Naive thymus-derived CD8-positive, alpha-beta T cell (primary cell): ENCODE measurements around the gene KIF3A. TPM values are rescaled to one million over a fixed set of nuclear protein-coding genes. Genes with fewer than 3 reads are reported as not detected.
"Not testable (repeated sequence)": the region's sequence is repeated elsewhere in the genome, so short reads cannot be mapped to it uniquely, and the experiment has no call there.

Source experiments
- ATAC-seq, 2 donors: fragments of 150-1000 bp; cut with Tn5 transposase in 1 of 2; sonication (Bioruptor Pico), chemical (Tn5 transposase) in 1 of 2; 1 replicate in 1 of 2; 2 replicates in 1 of 2; pipeline ENCODE4 v1.10.0; 2021; ENCODE audit warnings: mild to moderate bottlenecking in 2 of 2, moderate library complexity in 2 of 2
- POLR2A ChIA-PET: fragments of 350-600 bp; sonication (Branson Sonifier 250); formaldehyde crosslinking; loops from one replicate; lab custom pipeline; 2021; ENCODE audit warnings: antibody characterized with exemption; lab: Charles Lee
- DNase-seq, 10 donors: peaks; one replicate each; pipeline versions ENCODE4 v3.0.0 to v3.0.0-alpha.2; 2020 to 2022
- H3K27ac Mint-ChIP-seq, 10 donors: one replicate each; pipeline ENCODE4 v1.8.0; 2020 to 2022; ENCODE audit warnings: mild to moderate bottlenecking in 10 of 10, mixed read lengths in 10 of 10, moderate library complexity in 4 of 10, inconsistent platforms in 1 of 10
- H3K27me3 Mint-ChIP-seq, 5 donors: one replicate each; pipeline ENCODE4 v1.8.0; 2021 to 2022; ENCODE audit warnings: mixed read lengths in 5 of 5
- H3K36me3 Mint-ChIP-seq, 3 donors: one replicate each; pipeline ENCODE4 v1.8.0; 2020 to 2022; ENCODE audit warnings: mixed read lengths in 3 of 3, mild to moderate bottlenecking in 2 of 3, inconsistent platforms in 1 of 3
- H3K4me1 Mint-ChIP-seq, 4 donors: one replicate each; pipeline ENCODE4 v1.8.0; 2021 to 2022; ENCODE audit warnings: mixed read lengths in 4 of 4
- H3K4me3 Mint-ChIP-seq, 10 donors: one replicate each; pipeline ENCODE4 v1.8.0; 2020 to 2022; ENCODE audit warnings: mild to moderate bottlenecking in 10 of 10, mixed read lengths in 10 of 10, moderate library complexity in 6 of 10, inconsistent platforms in 1 of 10
- H3K9me3 Mint-ChIP-seq, 9 donors: one replicate each; pipeline ENCODE4 v1.8.0; 2020 to 2022; ENCODE audit warnings: mixed read lengths in 9 of 9, mild to moderate bottlenecking in 3 of 9, inconsistent platforms in 1 of 9, moderate library complexity in 1 of 9
- polyA plus RNA-seq, 3 donors: library from polyadenylated mRNA; unstranded; fragments of 300-500 nt; fragmentation: Illumina TruSeq; gene quantifications; one replicate each; pipeline ENCODE4 v1.2.3, GENCODE V29; 2021
- total RNA-seq, 8 experiments: library from RNA in 2 of 8; stranded (reverse) in 2 of 8; gene quantifications; one replicate each; pipeline ENCODE4 v1.2.3 and lab custom pipeline; 2021 to 2026

Gene KIF3A
- total and polyA plus RNA-seq, 5 experiments from 2014 or later, result 8.5 to 16.9 (median 13.5) TPM

DNA sequence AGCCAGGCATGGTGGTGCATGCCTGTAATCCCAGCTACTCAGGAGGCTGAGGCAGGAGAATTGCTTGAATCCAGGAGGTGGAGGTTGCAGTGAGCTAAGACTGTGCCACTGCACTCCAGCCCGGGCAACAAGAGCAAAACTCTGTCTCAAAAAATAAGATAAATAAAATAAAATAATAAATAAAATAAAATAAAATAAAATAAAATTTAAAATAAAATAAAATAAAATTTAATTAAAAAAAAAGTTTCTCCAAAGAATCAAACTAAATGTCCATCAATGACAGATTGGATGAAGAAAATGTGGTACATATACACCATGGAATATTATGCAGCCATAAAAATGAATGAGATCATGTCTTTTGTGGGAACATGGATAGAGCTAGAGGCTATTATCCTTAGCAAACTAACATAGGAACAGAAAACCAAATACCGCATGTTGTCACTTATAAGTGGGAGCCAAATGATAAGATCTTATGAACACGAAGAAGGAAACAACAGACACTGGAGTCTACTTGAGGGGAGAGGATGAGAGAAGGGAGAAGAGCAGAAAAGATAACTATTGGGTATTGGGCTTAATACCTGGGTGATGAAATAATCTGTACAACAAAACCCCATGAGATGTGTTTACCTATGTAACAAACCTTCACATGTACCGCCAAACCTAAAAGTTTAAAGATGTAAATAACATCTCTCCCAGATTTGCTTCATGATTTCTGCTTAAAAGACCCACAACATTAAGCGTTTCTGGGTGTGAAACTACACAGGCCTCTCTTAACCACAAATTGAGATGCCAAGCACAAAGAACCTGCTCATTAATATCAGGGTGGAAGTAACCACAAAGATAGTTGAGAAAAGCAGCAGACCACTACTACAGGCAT lies 45.4 kb downstream of the KIF3A start:
- H3K36me3 Mint-ChIP-seq, result peaks cover 0 to 18% (median 16%) of the 10 kb centered on the region in 3 donors
- ATAC-seq, H3K27me3 Mint-ChIP-seq, POLR2A ChIA-PET, DNase-seq, H3K4me3 Mint-ChIP-seq, H3K9me3 Mint-ChIP-seq: not testable (repeated sequence)
- peak overlapping the region in 5 of 10 donors; percentile 3 to 61 (median 18) for H3K27ac Mint-ChIP-seq
- H3K4me1 Mint-ChIP-seq, result peaks cover 4 to 26% (median 20%) of the 10 kb centered on the region in 4 donors

DNA sequence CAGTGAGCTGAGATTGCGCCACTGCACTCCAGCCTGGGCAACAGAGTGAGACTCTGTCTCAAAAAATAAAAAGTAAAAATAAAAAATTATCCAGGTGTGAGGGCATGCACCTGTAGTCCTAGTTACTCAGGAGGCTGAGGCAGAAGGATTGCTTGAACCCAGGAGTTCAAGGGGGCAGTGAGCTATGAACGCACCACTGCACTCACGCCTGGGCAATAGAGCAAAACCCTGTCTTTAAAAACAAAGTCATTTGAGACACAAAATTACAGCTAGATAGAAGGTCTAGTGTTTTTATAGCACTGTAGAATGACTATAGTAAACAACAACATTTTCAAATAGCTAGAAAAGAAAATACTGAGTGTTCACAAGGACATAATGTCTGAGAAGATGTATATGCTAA lies 47.2 kb downstream of the KIF3A start:
- ATAC-seq (no peak), DNase-seq (no peak)
- POLR2A ChIA-PET, result no interaction called here
- Mint-ChIP-seq H3K27me3 (no peaks in the 10 kb centered on the region), H3K27ac (no peak overlapping the region), H3K4me3 (no peak overlapping the region), H3K36me3 (peaks cover 0 to 8% (median 6%) of the 10 kb centered on the region in 3 donors), H3K4me1 (peaks cover 5 to 31% (median 22%) of the 10 kb centered on the region in 4 donors), H3K9me3 (no peaks in the 10 kb centered on the region)

DNA sequence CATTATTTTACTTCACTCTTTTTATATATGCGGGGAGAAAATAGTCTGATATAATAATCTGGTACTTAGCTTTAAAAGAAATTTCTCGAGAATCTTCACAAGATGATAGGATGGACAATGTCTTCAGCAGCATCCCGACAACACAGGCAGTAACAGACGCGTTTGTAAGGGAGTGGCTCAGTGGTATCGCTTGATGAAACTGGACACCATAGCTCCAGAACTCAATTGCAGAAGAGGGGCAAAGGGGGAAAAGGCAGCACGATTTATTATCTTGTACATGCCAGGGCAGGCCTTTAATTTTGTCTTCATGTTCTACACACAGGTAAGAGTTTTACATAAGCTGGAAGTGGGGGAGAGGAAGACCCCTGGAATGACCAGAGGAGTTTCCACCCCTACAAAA lies 47.8 kb downstream of the KIF3A start:
- no peak for ATAC-seq
- Mint-ChIP-seq H3K27me3 (no peaks in the 10 kb centered on the region), H3K4me3 (no peak overlapping the region), H3K9me3 (no peaks in the 10 kb centered on the region), H3K27ac (peak overlapping the region in 1 of 10 donors; percentile 33), H3K4me1 (peaks cover 7 to 34% (median 23%) of the 10 kb centered on the region in 4 donors), H3K36me3 (peaks cover 0 to 8% (median 6%) of the 10 kb centered on the region in 3 donors)
- no peak for DNase-seq
- POLR2A ChIA-PET, result no interaction called here

DNA sequence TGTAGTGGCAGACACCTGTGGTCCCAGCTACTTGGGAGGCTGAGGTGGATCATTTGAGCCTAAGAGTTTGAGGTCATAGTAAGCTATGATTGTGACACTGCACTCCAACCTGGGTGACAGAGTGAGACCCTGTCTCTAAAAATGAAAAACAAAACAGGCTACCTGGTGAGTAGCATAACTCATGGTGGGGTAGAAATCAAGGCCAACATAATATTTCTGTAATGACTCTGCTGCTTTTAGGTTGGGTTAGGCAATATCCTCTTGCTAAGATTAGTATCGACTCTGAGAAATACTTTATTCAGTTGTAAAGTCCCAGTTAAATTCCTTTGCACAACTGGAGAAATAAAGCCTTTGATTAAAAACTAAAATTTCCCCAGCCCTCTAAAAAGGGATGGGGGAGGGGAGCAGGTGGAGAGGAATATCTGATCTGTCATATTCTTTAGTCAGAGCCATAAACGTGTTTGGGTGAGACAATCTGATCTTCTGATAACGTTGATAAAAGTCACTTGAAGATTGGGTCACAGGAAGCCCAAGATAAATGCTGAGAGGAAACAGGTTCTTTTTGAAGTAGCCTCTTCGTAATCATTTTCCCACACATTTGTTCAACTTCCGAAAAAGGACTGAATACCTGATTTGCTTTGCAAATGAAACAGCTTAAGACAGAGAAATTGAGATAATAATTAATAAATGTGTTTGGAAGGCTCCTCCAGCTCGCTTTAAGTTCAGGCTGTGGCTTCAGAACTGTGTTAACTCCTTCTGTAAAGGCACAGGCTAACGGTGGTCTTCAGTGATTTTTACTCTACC lies 48.6 kb downstream of the KIF3A start:
- H3K4me1 Mint-ChIP-seq, result peaks cover 7 to 34% (median 23%) of the 10 kb centered on the region in 4 donors
- no peak for ATAC-seq
- peak overlapping the region in 5 of 10 donors; percentile 13 to 39 (median 28) for H3K4me3 Mint-ChIP-seq
- peak overlapping the region in 7 of 10 donors; percentile 3 to 68 (median 33) for H3K27ac Mint-ChIP-seq
- H3K36me3 Mint-ChIP-seq, result peaks cover 0 to 8% (median 6%) of the 10 kb centered on the region in 3 donors
- no peaks in the 10 kb centered on the region for H3K9me3 Mint-ChIP-seq
- DNase-seq, result peak in 2 of 10 donors; percentile 1 to 2
- POLR2A ChIA-PET, result no interaction called here
- no peaks in the 10 kb centered on the region for H3K27me3 Mint-ChIP-seq

DNA sequence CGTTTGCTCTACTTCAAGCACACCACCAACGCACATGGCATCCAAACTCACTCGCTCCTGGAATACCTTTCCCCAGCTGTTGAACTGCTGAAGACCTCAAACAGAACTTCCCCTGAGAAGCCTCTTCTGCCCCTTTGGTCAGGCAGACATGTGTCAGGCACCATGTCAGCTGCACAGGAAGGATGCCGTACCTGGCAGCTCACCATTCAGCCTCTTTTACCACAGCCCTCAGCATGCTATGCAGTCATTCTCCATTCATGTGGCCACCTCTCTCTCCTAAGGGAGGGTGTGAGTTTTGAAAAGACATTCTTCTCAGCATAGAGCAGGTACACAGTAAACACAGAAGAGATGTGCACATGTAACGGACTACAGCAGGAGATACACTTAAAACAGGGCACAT lies 49.4 kb downstream of the KIF3A start:
- Mint-ChIP-seq H3K27ac (peak overlapping the region; percentile 3 to 79 (median 60)), H3K4me3 (peak overlapping the region in 8 of 10 donors; percentile 0 to 54 (median 11)), H3K4me1 (peaks cover 7 to 34% (median 23%) of the 10 kb centered on the region in 4 donors), H3K36me3 (peaks cover 0 to 6% (median 5%) of the 10 kb centered on the region in 3 donors), H3K27me3 (no peaks in the 10 kb centered on the region), H3K9me3 (no peaks in the 10 kb centered on the region)
- POLR2A ChIA-PET, result no interaction called here
- DNase-seq (peak in 9 of 10 donors; percentile 24 to 82 (median 67)), ATAC-seq (peak; percentile 99)

DNA sequence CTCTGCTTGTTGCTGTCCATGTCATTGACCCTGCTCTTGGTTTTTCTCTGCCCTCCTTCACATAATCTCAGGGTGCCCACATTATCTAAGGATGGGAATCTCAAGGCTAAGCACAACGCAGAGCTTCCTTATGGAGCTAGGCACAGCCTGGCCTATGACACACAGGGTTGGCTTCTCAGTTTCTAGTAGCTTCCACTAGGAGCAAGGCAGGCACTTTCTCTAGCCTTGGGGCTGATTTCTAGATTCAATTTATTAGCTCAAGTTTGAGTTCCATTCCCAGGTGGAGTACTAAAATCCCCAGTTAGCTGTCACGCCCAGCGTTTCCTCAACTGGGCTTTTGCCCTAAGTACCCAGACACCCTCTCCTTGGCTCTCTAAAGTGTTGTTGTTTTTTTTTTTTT lies 51.2 kb downstream of the KIF3A start:
- Mint-ChIP-seq H3K4me1 (peaks cover 7 to 40% (median 23%) of the 10 kb centered on the region in 4 donors), H3K36me3 (no peaks in the 10 kb centered on the region), H3K27me3 (no peaks in the 10 kb centered on the region), H3K4me3 (no peak overlapping the region), H3K27ac (no peak overlapping the region), H3K9me3 (no peaks in the 10 kb centered on the region)
- POLR2A ChIA-PET, result no interaction called here
- ATAC-seq (no peak), DNase-seq (no peak)

DNA sequence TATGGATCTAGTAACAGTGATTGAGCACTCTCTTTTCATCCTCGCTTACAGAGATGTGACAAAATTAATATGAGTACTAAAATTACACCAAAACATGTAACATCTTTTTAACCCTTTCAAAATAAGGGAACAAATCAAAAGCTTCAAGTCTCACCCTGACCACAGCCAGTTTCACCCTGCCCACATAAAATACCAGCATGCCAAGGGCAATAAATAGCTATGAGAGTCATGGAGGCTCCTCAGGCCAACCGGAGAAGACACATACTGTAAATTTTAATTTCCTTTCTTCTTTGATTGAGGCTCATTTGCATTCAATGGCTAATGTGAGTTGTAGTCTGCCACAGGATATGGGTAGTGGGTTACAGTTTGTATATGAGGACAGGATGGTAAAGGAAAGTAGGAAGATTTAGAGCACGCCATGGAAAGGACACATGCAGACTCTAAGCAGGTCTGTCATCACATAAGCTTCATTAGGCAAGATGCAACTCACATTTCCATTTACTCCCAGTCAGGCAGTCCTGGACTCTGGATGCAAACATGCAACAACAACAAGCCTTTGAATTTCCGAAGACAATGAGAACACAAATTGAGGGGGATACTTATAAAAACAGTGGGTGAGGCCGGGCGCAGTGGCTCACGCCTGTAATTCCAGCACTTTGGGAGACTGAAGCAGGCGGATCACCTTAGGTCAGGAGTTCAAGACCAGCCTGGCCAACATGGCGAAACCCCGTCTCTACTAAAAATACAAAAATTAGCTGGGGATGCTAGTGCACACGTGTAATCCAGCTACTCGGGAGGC lies 52.2 kb downstream of the KIF3A start:
- H3K27me3 Mint-ChIP-seq, result peaks cover 0 to 2% (median 0%) of the 10 kb centered on the region in 5 donors
- no peak overlapping the region for H3K4me3 Mint-ChIP-seq
- no peaks in the 10 kb centered on the region for H3K9me3 Mint-ChIP-seq
- peaks cover 7 to 45% (median 23%) of the 10 kb centered on the region in 4 donors for H3K4me1 Mint-ChIP-seq
- no peak overlapping the region for H3K27ac Mint-ChIP-seq
- H3K36me3 Mint-ChIP-seq, result no peaks in the 10 kb centered on the region
- no peak for DNase-seq
- POLR2A ChIA-PET, result no interaction called here
- no peak for ATAC-seq

DNA sequence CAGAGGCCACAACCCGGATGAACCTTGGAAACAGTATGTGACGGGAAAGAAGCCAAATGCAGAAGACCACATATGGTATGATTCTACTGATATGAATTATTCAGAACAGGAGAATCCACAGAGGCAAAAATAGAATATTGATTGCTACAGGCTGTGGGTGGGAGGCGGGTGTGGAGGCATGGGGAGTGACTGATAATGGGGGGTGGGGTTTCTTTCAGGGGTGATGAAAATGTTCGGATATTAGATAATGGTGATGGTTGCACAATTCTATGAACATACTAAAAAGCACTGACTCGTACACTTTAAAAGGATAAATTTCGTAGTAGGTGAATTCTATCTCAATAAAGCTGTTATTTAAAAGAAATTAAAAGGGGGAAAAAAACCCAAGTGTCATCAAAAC lies 52.9 kb downstream of the KIF3A start:
- no peak overlapping the region for H3K27ac Mint-ChIP-seq
- H3K4me3 Mint-ChIP-seq, result no peak overlapping the region
- no peak for ATAC-seq
- POLR2A ChIA-PET, result no interaction called here
- DNase-seq, result no peak
- peaks cover 7 to 44% (median 23%) of the 10 kb centered on the region in 4 donors for H3K4me1 Mint-ChIP-seq
- H3K27me3 Mint-ChIP-seq, result peaks cover 0 to 2% (median 0%) of the 10 kb centered on the region in 5 donors
- H3K36me3 Mint-ChIP-seq, result no peaks in the 10 kb centered on the region
- H3K9me3 Mint-ChIP-seq, result no peaks in the 10 kb centered on the region

DNA sequence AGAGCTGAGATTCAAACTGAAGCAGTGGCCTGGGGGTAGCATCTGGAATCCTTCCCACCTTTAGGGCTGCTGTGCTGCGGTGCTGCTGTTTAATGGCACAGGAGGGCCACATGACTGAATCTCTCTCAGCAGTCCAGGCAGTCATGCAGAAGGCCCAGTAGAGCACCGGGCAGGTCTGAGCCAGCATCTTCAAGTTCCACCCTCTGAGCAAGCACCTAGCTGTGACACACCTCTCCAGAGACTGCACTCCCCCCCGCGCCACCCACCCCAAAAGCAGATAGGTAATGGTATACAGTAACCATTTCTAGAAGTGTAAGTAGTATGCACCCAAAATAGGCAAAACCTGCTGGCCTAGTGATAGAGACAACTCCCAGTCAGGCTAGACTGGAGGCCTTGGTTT lies 55.4 kb downstream of the KIF3A start:
- DNase-seq (no peak), ATAC-seq (no peak)
- no peak overlapping the region for H3K27ac Mint-ChIP-seq
- H3K27me3 Mint-ChIP-seq, result peaks cover 0 to 2% (median 0%) of the 10 kb centered on the region in 5 donors
- no peak overlapping the region for H3K4me3 Mint-ChIP-seq
- no peaks in the 10 kb centered on the region for H3K9me3 Mint-ChIP-seq
- H3K4me1 Mint-ChIP-seq, result peaks cover 0 to 24% (median 4%) of the 10 kb centered on the region in 4 donors
- POLR2A ChIA-PET, result no interaction called here
- H3K36me3 Mint-ChIP-seq, result no peaks in the 10 kb centered on the region

DNA sequence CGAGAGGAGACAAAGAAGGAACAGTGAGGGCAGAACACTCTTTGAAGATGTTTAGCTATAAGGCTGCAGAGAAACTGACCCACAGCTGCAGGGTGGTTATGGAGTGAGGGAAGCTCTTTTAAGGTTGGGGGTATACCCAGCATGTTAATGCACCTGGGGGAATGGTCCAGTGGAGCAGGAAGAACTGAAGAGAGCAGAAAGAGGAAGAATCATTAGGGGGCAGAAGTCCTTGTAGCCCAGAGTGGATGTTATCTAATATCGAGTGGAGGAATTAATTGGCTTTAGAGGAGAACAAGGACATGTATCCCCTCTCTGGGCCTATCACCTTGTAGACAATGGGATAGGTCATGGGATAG lies 55.9 kb downstream of the KIF3A start:
- no peak overlapping the region for H3K27ac Mint-ChIP-seq
- no peaks in the 10 kb centered on the region for H3K36me3 Mint-ChIP-seq
- POLR2A ChIA-PET, result no interaction called here
- no peaks in the 10 kb centered on the region for H3K9me3 Mint-ChIP-seq
- ATAC-seq (no peak), DNase-seq (no peak)
- peak overlapping the region in 1 of 10 donors; percentile 36 for H3K4me3 Mint-ChIP-seq
- peaks cover 0 to 2% (median 0%) of the 10 kb centered on the region in 5 donors for H3K27me3 Mint-ChIP-seq
- H3K4me1 Mint-ChIP-seq, result peaks cover 0 to 22% (median 4%) of the 10 kb centered on the region in 4 donors

DNA sequence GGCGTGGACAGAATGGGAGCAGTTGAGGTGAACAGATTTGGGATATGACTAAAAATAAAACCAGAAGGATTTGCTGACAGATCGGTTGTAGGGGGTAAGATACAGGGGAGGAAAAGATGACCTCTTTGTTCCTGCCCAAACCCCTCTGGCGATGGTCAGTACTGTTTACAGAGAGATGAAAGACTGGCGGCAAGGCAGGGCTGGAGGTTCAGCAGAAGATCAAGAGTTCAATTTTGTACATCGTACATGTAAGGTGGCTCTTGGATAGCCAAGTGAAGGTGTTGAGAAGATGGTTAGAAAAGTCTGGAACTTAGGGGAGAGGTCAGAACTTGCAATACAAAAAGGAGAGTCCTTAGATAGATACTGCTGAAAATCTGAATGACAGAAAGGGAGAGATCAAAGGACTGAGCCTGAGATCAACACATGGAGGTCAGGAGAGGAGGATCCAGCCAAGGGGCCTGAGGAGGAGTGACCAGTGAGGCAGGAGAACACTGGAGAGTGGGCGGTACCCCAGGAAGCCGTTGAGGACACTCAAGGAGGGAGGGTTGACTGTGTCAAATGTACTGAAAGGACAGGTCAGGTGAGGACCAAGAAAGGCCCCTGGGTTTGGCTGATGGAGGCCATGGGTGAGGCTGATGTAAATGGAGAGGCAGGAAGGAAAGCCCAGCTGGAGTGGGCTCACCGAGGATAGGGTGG lies 56.4 kb downstream of the KIF3A start:
- no peak for DNase-seq
- peak overlapping the region in 1 of 10 donors; percentile 36 for H3K4me3 Mint-ChIP-seq
- H3K4me1 Mint-ChIP-seq, result peaks cover 0 to 23% (median 4%) of the 10 kb centered on the region in 4 donors
- no peak overlapping the region for H3K27ac Mint-ChIP-seq
- H3K27me3 Mint-ChIP-seq, result peaks cover 0 to 2% (median 0%) of the 10 kb centered on the region in 5 donors
- no peak for ATAC-seq
- H3K36me3 Mint-ChIP-seq, result no peaks in the 10 kb centered on the region
- POLR2A ChIA-PET, result interaction anchor here (0.5 kb wide), 1 partner anchor 198 kb away, joined by 3 read pairs; no protein-coding TSS in a partner anchor
- H3K9me3 Mint-ChIP-seq, result no peaks in the 10 kb centered on the region
